GM21390 (cell line): ENCODE results near the gene ANKRD33B.

Experiments
- ATAC-seq: cut with Tn5 transposase; IDR thresholded peaks from one replicate; pipeline ENCODE4 v1.9.1; 2021; ENCODE audit not compliant: unreplicated experiment

Gene ANKRD33B

DNA sequence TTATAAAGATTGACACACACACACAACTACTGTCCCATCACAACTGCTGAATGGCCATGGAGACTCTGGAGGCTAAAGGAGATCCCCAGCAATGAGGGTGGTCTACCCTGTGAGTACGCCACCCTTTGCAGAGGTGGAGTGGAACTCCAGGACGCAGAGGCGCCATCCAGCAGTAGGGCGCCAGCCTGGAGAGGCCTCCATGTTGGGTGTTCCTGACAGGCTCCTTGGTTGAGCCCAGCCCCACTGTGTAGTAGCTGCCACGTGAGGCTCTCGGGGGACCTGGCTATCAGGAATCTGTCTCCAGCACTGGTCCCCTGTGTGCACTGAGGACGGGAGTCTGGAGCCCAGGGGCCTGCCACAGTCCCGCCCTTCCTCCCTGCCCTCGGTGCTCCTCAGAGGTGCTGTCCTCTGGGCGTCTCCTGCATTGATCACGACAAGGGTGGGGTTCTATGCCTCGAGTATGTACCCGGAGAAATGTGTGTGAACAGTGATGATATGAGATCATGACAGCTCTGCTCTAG, 124.8 kb downstream of the ANKRD33B start:
- no peak for ATAC-seq

DNA sequence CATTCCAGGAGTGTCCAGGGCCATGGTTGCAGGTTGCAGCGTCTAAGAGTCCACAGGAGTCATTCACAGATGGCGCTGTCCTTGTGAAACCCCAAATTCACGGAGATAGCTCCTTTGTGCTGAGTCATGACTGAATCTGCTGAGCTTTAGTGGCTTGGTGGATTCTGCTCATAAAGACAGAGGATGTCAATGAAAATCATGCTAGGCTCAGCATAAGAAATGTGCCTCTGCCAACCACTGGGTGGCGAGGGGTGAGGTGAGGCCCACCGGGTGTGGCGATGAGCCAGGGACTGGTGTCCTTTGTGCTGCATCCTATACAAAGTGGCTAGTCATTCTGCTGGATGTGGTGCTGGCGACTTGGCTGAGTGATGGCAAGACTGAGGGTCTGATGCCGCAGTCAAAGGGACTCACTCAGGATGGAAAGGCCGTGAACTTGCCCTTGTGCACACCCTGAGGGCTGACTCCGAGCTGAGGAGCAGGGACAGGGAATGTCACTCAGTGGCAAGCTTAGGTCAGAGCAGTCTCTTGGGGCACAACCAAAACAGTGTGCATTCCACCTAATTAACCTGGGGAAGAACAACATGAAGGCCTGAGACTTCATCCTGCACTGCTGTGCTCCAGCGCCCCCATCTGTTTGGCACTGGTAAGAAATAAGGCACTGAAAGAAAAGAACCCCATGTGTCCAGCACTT, 125.7 kb downstream of the ANKRD33B start:
- no peak for ATAC-seq

DNA sequence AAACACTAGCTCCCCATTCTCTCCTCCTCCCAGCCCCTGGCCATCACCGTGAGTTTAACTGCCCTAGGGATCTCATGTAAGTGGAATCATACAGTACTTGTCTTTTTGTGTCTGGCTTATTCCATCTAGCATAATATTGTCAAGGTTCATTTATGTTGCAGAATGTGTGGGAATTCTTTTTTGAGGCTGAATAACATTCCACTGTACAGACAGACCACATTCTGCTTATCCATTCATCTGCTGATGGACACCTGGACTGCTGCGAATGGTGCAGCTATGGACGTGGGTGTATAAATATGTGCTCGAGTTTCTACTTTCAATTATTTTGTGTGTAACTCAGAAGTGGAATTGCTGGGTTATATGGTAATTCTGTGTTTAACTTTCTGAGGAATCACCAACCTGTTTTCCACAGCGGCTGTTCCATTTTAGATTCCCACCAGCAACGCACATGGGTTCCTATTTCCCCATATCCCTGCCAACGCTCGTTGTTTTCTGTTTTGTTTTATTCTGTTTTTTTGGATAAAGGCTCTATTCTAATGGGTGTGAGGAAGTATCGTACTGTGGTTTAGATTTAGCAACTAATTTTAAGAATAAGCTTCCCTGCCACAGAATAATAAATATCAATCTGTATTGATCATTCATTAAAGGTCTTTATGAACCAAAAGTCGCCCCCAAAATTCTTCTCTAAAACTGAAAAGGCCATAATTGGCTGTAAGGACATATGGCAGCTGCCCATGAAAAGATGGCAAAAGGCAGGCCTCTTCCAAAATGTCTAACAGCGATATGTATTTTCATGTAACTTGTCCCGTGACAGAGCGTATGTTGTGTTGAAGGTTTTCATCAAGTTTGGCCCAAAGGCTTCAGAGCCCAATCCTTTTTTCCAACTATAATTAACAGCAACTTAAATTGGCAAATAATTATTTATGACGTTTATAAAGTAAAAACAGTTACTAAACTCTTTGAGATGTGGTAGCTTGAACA, 126.9 kb downstream of the ANKRD33B start:
- no peak for ATAC-seq

DNA sequence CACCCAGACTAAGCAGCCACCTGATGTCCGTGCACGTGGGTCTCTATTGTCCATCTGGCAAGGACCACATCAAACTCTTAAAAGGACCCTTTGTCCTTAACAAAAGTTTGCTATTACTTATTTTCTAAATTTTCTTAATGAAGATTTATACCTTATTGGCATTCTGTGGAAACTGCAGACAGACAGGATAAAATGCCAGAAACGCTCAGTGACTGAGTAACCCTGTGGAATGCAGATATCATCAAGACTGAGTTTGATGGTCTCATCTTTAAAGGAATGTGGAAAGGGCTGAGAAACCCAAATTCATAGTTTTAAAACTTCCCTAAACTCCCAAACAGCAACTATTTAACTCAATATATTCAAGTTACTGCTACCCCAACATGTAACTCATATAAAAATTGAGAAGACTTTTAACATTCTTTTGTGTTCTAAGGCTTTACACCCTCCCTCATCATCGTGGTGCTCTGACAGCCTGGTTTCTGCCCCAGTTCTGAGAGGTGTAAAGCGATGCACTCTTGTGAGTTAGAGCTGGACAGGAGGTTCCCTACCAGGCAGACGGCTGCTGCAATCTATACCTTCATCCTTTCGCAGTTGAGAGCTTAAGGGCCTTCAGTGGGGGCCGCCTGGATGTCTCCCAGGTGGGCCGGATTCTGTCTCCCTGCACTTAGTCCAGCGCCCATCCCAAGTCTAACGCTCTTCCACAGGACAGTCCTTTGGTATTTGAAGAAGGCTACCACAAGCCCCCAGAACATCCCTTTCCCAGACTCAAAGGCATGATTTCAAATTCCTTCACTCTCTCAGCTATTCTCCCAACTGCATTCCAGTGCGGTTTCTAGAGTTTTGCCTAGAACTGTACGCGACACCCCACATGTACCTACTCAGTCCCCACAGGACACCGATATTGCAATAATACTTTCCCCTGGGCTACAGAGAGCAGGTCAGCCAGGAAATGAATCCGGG, 128.2 kb downstream of the ANKRD33B start:
- no peak for ATAC-seq

DNA sequence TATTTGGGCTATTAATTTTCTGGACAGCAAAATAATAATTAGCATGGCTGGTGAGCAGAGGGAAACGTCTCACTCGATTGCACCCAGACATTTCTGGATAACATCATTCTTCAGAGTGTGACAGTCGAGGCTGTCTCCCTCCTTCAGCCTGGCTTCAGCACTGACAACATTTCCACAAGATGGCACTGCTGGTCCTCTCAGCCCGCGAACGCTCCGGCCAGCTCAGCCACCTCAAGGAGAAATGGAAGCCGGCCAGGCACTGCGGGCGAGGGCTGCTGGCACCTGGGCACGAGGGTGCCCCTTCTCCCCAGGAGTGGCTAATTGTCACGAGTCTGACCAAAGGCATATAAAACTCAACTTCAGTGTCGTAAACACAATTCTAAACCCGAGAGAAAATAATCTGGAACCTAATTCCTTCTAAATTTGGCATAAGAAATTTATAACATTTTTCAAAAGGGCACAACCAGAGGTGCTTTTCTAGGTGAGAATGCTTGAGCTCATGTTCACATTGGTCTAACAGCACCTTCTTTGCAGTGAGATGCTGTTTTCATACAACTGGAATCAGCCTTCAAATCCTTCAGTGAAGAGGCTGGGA, 131.3 kb downstream of the ANKRD33B start:
- ATAC-seq, result peak; percentile 37

DNA sequence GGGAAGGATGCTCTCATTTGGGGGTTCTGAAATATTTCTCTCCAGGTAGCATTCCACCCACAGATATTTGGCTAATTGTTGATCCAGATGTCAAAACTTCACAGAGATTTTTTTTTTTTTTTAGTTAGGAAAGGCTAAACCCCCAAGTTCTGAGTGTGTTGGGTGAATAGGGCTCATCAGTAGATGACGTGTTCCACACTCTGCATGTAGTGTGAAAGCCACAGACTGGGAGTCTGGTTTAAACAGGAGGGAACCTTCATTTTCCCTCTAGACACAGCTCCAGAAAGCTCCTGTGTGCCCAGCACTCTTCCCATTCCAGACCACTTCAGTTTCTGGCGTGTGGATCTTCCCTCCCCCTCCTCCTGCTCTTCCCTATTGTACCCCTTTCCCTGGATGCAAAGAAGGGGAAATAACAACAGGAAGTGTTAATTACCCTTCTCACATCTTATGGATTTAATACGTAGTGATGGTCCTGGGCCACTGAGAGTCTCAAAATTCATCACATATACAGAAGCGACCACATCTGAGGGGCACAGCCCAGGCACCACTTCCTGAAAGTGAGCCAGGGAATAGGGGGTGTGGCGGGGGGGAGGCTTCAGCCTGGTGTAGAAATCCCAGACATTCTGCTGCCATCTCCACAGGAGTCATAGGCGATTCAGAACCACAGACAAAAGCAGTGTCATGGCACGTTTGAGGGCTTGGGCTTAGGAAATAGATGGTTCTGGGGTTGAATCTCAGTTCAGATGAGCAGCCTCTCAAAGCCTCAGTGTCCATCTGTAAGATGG, 132.1 kb downstream of the ANKRD33B start:
- no peak for ATAC-seq

DNA sequence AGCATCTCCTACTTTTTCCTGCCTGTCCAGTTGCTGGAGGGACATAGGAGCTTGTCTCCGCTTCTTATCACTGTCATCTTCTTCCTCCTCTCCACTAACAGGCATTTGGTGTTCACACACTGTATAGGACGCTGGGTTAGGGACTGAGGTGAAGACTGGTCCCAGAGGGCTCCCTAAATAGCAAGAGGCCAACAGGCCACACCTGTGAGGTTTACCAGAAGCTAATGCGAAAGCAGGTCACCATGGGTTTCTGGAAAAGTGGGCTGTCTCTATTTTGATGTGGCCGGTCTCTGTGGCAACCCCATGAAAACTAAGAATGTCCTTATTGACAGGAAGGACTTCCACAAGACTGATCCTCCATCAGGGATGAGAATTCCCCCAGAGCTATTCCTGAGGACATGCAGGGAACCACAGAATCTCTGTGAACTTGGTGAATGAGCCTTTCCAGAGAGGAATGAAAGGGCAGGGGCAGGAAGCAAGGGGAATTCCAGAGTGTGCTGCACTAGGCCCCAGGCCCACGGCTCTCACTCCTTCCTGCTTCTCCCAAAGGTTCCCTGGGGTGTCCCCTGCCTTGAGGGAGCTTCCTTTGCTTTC, 135.5 kb downstream of the ANKRD33B start:
- peak; percentile 41 for ATAC-seq

DNA sequence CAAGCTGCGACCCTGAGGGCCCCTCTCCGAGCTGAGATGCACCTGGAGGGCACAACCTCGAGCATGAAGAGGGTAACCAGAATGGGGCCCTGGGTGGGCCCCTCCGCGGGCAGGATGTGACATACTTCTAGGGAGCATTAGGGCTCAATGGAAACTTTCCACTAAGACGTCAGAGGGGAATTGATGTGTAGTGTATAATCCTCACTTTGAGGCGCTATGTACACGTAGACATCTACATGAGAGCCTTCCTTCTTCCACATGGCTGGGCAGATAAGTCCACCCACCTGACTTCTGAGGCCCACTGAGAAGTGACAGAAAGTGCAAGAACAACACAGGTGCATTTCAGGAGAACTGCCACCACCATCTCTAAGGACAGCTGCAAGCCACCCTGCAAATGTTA, 136.1 kb downstream of the ANKRD33B start:
- ATAC-seq, result peak; percentile 66

DNA sequence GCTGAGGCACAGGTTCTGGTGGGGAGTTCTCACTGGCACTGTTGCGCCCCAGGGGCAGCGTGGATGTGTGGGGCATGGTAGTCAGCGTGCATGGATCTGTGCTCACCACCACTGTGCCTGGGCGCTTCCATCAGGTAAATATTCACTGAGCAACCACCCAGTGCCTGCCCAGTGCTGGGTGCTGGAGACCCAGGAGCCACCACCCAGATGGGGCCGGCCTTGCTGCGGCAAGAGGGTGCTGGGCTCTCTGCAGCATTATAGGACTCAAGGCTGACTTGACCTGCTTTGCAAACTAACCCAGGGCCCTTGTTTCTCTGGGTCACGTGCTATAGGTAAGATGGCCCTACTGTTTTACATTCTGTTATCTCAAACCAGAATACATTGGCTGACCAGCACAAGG, 136.6 kb downstream of the ANKRD33B start:
- no peak for ATAC-seq

DNA sequence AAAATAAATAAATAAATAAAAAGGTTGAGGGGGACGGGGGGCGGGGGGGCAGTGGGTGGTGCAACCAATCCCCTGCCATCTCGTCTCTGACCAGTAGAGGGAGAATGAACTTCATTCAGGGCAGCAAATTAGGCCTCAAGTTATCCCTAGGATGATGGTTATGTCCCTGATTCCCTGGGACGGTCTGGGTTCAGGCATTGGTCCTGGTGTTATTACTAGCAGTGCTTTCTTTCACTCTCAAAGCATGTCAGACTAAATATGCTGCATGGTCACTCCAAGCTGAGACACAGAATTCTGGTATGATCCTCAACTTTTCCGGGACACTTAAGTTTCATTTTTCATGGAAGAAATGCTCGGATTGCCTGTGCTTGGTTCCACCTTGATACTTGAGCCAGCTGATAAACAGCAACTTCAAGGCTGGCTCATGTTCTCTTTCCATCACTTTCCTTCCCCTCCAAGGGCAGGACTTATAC, 137.7 kb downstream of the ANKRD33B start:
- ATAC-seq, result no peak

DNA sequence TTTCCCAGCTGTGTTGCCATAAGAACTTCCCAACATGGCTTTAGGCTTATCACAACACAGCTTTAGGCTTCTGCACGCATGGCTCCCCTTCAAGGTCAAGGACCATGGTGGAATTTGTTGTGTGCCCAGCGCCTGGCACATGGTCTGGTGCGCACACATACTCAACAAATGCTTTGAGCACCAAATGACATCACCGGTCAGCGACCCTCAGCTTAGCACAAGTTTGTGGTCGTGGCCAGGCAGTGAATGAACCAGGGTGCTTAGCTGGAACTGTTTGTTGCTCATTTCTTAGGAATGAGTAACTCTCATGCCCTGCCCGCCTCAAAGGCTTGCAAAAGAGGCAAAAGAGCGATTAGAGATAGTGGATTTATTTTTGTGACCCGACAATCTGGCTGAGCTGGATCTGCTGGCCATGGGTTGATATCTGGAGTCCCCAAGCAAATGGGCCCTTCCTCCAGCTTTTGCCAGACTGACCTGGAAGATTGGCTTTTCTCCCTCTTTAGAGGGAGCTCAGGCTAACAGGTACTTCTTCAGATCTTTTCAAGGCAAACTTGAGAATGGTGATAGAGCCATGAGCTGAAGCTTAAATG, 138.3 kb downstream of the ANKRD33B start:
- ATAC-seq, result no peak

DNA sequence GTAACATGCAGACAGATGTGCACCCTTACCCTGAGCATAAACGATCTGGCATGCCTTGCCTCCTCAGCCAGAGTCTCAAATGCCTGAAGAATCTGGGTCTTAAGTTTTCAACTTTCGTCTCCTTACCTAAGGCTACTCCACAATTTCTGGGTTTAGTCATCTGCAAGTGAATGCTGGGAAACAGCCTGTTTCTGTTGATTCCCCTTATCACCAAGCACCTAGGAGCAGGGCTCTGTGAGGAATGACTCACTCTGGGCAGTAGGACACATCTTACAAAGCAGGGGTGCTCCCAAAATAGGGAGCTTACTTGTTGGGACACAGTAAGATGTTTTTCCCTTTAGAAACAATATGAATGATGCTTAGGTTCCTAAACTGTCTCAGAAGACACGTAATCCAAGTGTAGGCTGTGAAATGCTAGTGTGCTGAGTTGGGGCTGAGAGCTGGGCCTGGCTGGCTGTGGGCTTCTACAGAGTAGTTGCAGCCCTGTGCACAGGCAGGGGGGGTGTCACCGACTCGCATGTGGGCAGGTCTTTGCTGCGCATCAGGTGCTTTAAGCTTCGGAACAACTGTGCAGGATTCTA, 139.1 kb downstream of the ANKRD33B start:
- ATAC-seq, result no peak

DNA sequence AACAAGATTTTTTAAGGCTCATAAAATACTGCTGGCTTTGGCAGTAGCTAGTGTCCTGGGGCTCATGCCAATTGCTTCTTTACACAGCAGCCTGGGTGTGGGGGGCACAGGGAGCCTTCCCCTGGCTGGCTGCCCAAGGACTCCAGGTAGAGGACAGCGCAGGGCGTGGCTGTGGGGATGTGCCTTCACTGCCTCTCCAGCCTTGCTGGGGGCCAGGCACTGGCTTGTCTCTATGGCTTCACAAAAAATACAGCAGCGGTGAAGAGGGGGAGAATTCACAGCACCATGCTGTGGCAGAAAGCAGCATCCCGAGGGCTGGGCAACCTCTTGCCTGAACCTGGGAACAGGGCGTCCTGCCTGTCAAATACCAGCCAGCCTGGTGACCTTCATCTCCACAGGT, 139.8 kb downstream of the ANKRD33B start:
- ATAC-seq, result no peak

DNA sequence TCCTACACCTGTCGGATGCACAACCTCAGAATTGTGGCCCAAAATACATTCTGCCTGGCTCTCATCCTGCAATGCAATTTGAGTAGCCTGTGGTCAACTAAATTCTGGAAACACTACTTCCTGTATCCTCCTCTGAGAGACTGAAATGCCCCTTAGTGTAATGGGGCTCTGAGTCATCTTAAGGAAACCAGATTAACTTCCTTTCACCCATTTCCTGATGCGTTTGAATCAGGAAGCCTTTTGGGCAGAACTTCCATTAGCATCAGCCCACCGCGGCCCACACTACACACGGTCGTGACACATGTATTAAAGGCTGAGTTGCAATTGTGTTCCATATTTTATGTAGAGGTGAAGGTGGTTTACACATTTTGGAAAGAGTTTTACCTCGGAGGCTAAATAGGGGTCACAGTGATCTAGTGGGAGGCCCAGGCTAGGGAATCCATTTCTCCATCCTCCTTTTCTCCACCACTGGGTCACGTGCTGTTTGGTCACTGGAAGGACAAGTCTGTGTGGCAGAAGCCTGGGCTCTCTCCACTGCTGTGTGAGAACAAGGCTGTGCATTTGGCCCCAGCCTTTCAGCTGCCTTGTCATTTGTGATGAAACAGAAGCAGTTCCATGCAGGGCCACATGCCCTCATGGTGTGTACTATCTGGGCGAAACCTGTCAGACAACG, 141.2 kb downstream of the ANKRD33B start:
- ATAC-seq, result no peak

DNA sequence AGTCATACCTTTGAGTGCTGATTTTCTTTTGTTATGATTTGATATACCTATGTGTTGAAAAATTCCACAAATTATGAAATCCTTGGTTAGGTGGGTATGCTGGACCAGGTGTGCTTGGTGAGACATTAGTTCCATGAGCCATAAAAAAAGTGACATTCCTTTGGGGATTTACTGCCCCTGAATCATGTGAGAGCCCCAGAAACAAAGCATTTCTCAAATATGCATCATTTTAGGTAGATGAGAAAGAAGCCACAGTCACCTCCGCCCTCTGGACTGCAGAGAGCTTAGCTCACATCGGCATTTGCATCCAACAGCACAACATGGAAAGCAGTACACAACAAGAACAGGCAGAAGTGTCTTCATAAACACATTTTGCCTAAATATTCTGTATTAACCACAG, 141.9 kb downstream of the ANKRD33B start:
- ATAC-seq, result no peak

DNA sequence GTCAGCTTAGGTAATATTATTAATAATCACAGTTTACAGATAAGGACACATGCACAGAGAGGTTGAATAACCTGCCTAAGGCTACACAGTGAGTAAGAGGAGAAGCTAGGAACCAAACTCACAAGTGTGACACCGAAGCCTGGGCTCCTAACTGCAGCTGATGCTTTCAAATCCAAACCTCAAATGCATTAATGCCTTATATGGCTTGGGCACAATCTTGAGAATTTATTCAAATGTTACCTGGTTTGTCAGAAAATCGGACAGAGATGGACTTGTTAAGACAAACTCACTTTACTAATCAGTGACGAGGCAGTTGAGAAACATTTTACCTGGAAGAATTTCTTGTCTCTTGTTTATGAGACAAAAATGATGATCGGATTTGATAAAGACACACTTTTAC, 142.5 kb downstream of the ANKRD33B start:
- no peak for ATAC-seq
